Putamen (tissue), 1 donor: Measurements from ENCODE around the gene CCDC87.
"Not testable (repeated sequence)": the region's sequence is repeated elsewhere in the genome, so short reads cannot be mapped to it uniquely, and the experiment has no call there.

ENCODE experiments used
- DNase-seq: peaks from one replicate; pipeline ENCODE4 v3.0.0-alpha.2; 2016; ENCODE audit warnings: low spot score

CCDC87 gene

GRCh38 chr11:66550887-66551286 lies 42.0 kb downstream of the CCDC87 start:
- DNase-seq, result no peak

- DNase-seq, result no peak
These were observed 43.2 kb downstream of the CCDC87 start for GRCh38 chr11:66549696-66550095.

DNA sequence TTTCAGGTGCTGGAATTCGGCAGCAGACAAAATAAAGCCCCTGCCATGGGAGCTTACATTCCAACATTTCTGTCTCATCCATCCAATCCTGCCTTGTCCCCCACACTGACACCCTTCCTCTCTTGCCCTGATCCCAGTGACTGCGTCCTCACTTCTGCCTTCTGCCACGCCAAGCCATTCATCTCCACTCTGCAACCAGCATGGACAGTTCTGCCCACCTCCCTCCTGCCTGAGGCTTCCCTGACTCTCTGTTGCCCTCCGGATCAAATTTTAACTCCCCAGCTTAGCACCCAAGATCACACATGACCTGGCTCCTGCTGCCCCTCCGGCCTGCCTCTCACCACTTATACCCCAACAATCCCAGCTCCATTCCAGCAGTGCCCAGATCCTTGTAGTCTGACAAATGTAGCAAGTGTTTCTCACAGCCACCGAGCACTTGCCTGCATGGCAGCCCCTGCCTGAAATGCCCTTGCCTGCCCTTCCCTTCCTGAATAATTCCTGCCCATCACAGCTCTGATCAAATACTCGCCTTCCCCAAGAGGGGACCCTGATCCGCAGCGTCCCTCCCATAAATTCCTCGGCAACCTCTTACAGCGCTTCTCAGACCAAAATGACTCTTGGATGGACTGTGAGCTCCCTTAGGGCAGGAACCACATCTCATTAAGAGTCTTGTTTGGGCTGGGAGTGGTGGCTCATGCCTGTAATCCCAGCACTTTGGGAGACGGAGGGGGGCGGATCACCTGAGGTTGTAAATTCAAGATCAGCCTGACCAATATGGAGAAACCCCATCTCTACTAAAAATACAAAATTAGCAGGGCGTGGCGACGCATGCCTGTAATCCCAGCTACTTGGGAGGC lies 43.9 kb downstream of the CCDC87 start:
- DNase-seq, result no peak

DNA sequence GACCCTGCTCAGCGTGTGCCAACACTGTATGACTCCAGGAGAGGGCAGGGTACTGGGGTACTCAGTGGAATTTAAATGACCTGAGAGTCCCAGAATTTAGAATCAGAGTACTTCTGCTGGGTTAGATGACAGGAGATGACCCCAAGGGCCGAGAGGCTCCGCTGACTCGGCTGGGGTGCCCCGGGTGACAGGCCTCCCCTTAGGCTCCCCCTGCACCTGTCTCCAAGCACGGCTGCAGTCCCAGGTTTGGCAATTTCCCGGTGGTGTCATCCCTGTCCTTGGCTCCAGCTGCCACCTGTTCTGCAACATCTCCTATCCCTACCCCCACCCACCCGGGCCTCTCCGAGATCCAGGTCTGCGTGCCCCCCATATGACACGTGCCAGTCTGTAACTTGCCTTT lies 44.8 kb downstream of the CCDC87 start:
- DNase-seq, result no peak

- no peak for DNase-seq
These were observed 45.2 kb downstream of the CCDC87 start for GRCh38 chr11:66547662-66548009.

DNA sequence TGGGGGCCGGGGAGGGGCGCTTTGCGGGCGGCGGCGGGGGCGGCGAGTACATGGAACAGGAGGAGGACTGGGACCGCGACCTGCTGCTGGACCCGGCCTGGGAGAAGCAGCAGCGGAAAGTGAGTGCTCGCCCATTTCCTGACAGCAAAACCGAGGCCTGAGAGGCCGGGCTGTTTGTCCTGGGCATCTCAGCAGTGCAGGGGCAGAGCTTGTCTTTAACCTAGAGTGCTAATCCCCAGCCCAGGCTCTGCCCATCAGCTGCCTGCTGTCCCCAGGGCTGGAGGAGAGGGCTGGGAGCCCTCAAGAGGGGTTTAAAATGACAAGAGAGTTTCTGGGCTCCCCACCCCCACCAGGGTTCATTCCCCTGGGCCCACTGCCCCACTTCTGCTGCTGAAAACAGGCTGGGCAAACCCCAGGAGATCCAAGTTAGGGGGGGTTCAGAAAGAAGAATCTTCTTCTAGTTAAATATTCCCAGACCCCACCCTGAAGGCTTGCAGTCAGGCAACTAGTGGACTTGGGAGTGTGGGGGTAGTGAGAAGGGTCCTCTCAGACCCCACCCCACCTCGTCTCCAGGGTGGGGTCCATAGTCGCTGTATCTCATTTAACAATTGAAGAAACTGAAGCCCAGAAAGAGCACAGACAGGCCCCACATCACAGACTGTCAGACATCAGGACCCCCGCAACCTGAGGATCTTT lies 45.7 kb downstream of the CCDC87 start:
- DNase-seq, result no peak

GRCh38 chr11:66546368-66546965 lies 46.4 kb downstream of the CCDC87 start, which contains the start of gene ACTN3:
Gene ACTN3, plus strand, starts transcription at chr11:66546903. Its CDS starts 35 bp downstream, at chr11:66546938.
- DNase-seq, result no peak

DNA sequence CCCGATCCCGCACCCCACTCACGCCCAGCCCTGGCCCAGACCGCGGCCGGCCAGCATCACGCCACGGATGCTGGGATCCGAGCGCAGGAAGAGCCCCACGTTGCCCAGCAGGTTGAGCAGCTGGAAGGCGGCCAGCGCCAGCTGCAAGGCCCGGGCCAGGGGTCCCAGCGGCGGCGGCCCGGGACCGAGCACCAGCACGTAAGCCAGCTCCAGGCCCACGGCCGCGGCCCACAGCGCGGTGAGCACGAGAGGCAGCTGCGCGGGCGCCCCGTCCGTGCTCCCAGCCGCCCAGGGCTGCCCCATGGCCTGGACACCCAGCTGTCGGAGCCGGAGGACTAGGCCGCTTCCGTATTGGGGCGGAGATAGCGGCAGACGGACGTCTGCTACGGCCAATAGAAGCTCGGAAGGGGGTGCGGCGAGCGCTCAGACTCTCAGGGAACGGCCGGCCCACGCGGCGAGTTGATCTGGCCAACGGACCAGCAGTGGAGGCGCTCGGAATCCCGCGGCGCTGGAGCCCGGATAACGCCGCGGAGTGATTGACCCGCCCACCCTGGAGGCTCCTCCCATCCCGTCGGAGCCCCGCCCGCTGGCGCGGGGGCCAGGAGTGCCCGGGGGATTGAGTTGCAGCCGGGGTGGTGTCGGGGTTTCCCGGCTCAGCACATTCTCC lies 47.0 kb downstream of the CCDC87 start, which contains the start of gene ZDHHC24:
ZDHHC24 (minus strand) TSS at position 348 of the 667 bp plus-strand sequence; CDS start at position 303, 45 bp downstream.
- DNase-seq, result peak; percentile 95

- DNase-seq, result not testable (repeated sequence)
These were observed 47.9 kb downstream of the CCDC87 start for GRCh38 chr11:66544952-66545351.

GRCh38 chr11:66543263-66544107 lies 49.4 kb downstream of the CCDC87 start:
- no peak for DNase-seq

- no peak for DNase-seq
These were observed 50.5 kb downstream of the CCDC87 start for GRCh38 chr11:66542362-66542761.

GRCh38 chr11:66541892-66542291 lies 51.0 kb downstream of the CCDC87 start:
- DNase-seq, result no peak

DNA sequence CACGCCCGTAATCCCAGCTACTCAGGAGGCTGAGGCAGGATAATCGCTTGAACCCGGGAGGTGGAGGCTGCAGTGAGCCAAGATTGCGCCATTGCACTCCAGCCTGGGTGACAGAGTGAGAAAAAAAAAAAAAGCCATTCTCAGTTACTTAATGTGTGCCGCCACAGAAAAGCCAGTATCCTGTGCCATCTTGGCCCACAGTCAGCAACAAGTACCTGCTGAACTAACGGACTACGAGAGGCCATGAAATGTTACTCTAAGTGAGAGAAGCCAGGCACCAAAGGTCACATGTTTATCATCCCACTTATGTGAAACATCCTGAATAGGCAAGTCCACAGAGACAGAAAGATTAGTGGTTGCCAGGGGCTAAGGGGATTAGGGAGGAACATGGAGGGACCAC lies 52.3 kb downstream of the CCDC87 start:
- DNase-seq, result not testable (repeated sequence)
